HG02943 (cell line): ENCODE results near the gene KREMEN1.
"Not testable (repeated sequence)": the region's sequence is repeated elsewhere in the genome, so short reads cannot be mapped to it uniquely, and the experiment has no call there.

Experiments used
- ATAC-seq: cut with Tn5 transposase; IDR thresholded peaks from one replicate; pipeline ENCODE4 v1.9.1; 2021; ENCODE audit warnings: mild to moderate bottlenecking, low read depth, moderate library complexity; ENCODE audit not compliant: unreplicated experiment

Gene KREMEN1, protein sequence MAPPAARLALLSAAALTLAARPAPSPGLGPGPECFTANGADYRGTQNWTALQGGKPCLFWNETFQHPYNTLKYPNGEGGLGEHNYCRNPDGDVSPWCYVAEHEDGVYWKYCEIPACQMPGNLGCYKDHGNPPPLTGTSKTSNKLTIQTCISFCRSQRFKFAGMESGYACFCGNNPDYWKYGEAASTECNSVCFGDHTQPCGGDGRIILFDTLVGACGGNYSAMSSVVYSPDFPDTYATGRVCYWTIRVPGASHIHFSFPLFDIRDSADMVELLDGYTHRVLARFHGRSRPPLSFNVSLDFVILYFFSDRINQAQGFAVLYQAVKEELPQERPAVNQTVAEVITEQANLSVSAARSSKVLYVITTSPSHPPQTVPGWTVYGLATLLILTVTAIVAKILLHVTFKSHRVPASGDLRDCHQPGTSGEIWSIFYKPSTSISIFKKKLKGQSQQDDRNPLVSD

DNA sequence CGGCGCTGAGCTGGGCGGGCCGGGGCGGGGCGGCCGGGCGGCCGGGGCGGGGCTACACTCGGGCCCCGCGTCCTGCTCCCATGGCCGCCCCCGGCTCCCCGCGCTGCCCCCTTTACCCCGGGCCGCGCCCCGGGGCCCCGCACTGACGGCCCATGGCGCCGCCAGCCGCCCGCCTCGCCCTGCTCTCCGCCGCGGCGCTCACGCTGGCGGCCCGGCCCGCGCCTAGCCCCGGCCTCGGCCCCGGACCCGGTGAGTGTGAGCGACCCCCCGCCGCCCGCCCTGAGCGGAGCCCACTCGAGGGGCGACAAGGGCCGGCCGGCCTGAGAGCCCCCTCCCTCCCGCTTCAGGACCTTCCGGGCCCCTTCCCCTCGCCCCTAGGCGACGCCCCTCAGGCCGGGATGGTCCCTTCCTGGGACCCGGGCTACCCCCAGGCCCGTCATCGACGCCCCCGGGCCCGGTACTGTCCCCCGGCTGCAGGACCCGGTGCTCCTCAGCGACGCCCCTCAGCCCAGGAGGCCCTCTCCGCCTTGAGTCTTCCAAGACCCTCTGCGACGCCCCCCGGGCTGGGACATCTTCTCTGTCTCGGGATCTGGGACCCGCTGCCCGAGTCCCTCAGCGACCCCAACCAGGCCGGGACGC is at the start of gene KREMEN1:
TSS of gene KREMEN1 (plus strand) at position 57 of the 639 bp plus-strand sequence. CDS start at position 153, 96 bp downstream.
- no peak for ATAC-seq

DNA sequence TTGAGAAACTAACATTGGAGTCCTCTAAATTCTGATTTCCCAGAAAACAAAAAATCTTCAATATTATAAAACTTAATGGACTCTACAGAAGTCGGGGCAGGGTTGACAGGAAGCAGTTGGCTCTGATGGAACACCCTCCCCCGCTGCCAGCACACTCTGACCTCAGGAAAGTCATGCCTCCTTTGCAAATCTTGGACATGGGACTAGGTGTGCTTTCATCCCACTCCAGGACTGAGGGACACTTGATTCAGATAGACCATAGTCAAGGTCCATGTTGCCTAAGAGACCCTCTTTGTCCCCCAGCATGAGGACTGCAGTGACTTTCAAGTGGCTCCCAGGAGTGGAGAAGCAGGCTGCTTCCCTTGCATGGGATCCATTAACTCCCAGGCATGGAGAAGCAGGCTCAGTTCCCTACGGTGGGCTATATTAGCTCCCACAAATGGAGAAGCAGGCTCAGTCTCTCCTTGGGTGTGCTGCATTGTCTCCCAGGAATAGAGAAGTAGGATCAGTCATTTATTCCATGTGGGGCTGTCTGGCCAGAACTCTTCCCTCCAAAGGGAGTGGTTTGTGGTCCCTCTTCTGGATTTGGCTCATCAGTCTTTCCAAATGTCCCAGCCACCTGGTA is 49.6 kb upstream of the KREMEN1 start:
- no peak for ATAC-seq

DNA sequence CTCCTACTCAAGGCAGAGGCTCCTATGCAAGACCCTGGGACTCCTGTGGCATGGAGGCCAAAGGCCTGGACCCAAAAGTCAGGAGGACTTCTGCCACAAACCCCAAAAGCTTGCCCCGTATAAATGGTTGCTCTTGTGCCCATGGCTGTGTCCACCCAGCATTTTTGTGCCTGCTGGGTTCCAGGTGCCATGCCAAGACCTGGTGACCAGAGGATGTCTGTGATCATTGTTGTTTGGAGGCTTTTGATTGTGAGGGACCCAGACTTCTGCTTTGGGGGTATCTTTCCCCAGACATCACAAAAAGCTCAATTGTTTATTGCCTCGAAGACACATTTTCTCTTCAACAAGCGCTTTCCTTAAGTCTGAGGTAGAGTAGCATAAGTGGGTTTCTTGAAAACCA is 46.3 kb upstream of the KREMEN1 start:
- ATAC-seq: no peak

DNA sequence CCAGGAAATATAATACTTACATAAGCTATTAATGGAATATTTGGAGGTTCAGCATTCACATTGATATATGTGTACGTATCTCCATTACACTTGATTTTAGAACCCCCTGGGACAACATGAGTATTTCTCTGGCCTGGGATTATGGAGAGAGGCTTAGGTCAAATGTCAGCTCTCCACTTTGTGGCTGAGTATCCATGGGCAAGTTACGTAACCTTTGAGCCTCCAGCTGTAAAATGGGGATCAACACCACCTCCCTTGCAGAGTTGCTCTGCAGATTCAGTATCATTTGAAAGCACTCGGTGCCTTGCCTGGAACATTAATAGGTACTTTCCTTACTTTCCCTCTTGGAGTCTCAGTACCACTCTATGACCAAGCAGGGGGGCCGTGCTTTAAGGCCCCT is 44.4 kb upstream of the KREMEN1 start:
- ATAC-seq: no peak

DNA sequence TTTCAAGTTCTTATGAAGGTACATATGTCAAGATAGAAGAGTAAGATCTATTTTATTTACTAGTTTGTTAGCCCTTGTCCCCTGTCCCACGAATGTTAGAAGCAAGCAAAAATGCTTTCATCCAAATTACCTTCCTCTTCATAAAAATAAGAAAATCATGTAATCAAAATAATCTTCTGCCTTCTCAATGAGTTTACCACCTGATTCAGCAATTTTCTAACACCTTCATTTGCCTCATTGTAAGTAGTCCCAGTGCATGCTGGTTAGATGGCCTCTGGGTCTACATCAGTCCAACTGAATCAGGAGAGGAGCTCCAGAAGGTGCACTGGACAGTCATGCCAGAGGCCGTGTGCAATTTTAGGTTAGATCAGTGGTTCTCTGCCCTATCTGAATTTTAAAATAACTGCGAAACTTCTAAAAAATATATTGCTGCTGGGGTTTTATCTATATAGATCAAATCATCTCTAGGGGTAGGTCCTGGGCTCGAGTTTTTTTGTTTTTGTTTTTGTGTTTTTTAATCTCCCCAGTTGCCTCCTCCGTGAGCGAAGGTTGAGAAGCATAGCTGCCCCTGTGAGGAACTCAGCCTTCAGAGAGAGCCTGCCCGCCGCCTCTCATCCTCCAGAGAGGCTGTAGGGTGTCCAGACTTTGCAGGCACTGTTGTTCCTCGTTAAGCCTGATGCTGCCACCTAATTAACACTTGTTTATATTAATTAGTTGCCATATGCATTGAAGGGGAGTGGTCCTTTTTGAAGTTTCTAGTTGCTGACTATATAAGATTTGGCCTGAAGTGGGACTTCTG is 43.4 kb upstream of the KREMEN1 start:
- no peak for ATAC-seq

DNA sequence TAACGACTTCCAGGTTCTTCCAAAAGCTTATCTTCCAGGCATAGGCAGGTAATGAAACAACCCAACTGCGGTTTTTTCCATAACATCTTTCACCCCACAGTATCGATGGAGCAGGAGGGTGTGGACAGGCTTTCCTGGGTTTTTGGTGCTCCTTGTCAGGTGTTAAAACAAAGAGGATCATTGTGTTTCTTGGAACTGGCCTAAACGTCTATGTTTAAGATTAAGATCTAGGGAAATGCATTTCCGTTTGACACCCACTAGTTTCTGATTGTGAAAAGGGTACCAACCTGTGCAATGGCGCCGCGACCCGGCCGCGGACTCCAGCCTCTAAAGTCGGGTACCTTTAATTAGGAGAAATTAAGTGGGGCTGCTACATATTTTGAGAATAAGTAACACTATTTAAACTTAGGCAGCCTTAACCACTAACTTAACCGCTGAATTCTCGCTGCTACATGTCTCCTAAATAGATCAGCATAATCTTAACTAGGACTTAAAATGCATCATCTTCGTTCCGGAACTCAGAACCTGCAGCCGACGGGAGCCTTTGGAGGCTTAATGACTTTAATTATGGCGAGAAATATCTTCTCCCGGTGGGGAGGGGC is 42.7 kb upstream of the KREMEN1 start:
- no peak for ATAC-seq

DNA sequence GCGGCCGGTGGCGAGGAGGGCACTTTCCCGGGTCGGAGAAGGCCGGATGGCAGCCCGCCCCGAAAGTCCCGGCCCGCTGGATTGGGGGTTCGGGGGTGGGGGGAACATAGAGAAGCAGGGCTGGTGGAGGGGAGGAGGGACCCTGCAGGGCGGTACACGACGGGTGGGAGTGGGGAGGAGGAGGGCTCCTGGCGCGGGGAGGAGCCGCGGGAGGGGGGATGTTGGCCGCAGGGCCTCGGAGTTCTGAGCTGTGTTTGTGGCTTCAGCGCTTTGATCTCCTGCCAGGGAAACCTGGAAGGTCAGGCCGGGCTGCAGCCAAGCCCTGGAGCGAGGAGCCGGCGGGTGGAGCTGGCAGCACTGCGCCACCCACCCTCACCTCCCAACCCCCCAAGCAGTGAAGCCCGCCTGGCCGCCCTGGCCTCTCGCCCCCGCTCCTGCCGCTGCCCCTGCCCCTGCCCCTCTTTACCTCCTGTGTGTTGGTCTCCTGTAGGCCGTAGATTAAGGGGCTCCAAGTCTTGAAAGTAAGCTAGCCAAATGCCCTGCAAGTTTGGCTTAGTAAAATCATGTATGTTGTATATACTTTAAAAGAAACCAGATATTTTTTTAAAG is 42.1 kb upstream of the KREMEN1 start:
- no peak for ATAC-seq

DNA sequence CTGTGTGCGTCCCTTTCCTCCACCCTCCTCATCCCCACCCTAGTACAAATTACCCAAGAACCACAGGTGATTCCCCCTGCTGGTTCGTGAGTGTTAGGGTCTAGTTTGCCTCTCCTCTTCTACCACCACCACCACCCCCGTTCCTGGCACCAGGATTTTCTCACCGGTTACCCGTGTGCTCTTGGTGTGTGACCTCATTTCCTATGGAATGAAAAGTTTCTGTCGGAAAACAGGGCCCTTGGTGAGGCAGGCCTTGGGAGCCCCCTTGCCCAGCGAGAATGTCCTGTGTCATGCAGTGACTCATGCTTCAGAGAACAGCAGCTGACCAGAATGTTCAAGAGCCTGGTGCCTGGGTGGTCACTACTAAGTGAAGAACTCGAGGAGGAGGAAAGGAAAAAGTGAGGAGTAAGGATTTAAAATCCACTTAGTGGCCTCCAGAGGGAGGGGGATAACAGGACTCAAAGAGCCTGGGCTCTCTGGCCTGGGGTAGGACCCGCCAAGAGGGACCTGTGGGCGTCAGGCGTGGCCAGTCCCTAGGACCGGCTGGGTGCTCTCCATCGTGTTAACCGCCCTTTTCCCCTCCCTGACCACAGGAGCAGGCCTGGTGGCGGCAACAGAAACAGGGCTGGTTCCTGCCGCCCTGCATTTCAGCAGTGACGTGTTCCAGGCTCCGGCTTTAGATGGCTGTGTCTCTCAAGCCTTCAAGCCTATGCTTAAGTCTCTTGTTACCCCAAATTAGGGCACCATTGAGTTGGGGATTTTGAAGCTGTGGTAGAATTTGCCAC is 41.4 kb upstream of the KREMEN1 start:
- no peak for ATAC-seq

DNA sequence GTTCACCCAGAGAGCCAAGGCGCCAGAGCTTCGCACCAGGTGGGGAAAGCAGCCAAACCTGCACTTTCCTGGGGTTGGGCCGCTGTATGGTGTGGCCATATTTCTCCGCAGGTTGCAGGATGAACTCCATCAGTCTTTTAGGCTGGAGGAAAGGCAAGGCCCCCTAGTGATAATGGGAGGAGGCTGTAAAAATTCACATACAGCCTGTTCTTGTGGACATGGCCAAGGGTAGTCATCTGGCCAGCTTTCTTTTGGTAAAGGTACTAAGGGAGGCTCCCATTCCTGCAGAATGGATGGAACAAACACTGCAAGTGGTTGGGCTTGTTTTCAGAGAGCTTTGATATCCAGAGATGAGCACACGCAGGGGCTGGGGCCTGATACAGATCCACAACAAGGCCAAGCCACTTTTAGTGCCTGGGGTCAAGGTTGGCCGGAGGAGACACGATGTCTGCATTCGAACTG is 40.8 kb upstream of the KREMEN1 start:
- no peak for ATAC-seq

DNA sequence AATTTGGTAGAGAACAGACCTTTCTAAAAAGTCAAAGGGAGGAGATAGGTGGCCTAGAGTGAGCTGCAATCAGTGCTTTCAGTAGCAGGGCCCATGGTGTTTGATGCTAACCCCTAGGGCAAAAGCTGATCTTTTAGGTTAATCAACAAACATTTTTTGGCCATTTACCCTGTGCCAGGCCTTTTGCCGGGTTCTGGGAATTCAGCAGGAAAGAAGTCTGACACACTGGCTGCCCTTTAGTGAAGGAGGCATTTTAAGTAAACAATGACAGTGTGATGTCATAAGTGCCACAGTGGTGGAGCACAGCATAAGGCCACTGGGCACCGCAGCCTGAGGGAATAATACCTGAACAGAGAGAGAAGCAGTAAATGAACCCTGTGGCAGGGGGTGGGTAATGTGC is 40.3 kb upstream of the KREMEN1 start:
- ATAC-seq: no peak

DNA sequence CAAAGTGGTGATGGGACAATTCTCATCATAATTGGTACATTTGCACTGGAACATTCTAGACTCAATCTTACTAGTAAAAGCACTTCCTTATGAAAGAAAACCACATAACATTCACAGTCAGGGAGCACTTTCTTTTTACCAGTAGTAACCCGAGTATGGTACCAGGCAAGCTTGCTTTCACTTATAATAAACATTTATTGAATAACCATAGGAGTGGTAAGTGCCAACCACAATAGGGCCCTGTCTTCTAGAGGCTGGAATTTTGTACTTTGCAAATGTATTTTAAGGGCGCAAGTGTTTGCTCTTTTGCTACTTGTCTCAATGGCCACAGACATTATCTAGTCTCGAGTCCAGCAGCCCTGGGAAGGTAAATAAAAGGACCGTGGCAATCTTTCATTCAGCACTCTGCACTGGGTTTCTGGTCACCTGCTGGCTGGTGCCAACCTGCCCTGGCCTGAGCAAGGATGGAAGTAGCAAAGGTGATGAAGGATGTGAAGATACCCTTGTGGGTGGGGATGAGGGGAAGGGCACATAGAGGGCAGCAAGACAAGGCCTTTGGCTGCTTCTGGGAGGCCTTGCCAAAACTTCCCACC is 35.4 kb upstream of the KREMEN1 start:
- ATAC-seq: no peak

DNA sequence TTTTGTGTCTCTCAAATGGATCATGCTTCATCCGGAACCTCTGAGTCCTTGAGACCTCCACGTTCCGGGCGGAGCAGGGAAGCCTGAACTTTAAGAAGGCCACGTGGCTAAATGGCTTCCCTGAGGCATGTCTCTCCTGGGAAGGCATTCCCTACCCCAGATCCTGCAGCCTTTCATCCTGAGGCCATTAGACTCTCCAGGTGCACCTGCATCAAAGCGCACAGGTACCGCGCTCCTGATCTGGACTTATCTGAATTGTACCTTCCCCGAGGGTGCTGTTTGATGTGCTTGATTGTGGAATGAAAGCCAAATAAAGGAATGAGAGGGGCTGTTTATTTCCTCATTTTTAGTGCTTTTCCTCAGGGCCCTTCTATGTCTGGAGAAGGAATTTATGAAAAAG is 33.7 kb upstream of the KREMEN1 start:
- ATAC-seq: no peak

DNA sequence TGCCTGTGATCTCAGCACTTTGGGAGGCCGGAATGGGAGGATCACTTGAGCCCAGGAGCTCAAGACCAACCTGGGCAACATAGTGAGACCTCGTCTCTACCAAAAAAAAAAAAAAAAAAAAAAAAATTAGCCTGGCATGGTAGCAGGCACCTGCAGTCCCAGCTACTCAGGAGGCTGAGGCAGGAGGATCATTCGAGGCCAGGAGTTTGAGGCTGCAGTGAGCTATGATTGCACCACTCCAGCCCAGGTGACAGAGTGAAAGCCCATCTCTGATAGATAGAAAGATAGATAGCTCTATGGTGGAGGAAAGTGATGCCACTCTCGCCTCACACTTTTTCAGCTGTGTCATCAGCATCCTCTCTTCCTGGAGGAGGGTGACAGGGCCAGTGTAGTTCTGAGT is 33.2 kb upstream of the KREMEN1 start:
- ATAC-seq: not testable (repeated sequence)

DNA sequence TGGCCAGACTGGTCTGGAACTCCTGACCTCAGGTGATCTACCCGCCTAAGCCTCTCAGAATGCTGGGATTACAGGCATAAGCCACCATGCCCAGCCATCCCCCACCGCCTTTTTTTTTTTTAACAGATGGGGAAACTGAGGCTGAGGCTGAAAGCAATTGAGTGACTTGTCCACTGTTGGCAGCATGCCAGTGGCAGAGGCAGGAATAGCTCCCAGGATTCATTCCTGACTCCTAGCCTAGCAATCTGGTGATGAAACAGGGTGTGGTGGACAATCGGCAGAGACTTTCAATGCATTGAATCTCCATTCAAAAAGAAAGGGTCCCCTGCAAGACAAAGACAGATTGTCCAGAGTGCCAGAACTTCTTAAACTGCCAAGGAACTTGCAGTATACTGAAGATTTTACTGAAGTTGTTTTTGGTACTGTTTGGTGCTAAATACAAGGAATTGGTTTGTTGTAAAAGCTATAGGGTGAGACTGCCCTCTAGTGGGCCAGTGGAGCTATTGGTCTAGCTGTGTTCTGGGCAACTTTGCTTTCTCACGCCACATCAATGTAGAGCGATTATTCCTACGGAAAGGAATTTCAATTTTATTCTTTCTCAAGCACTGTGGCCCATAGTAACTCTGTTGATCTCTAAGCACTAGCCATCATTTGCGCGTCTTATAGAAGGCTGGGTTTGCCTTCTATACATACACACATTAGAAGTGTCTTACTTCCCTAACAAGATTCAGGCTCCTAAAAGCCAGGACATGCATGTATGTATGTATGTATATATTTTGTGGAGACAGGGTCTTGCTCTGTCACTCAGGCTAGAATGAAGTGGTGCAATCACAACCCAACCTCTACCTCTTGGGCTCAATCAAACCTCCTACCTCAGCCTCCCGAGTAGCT is 32.2 kb upstream of the KREMEN1 start:
- ATAC-seq: no peak

DNA sequence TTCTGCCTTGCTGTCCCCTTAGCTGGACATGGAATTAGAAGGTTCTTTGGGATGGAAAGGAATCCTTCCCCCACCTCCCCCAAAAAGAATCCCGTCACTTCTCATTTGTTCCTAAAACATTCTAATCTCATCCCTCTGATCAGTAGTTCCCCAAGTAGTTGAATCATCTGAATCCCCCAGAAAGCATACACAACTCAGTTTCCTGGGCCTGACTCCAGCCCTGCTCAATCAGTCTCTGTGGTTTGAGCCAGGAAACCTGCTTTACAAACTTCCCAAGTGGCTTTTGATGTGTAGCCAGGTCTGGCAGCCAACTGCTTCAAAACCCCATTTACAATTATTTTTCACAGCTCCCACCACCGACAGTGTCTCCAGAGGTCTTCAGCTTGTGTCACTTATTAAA is 31.4 kb upstream of the KREMEN1 start:
- ATAC-seq: no peak

DNA sequence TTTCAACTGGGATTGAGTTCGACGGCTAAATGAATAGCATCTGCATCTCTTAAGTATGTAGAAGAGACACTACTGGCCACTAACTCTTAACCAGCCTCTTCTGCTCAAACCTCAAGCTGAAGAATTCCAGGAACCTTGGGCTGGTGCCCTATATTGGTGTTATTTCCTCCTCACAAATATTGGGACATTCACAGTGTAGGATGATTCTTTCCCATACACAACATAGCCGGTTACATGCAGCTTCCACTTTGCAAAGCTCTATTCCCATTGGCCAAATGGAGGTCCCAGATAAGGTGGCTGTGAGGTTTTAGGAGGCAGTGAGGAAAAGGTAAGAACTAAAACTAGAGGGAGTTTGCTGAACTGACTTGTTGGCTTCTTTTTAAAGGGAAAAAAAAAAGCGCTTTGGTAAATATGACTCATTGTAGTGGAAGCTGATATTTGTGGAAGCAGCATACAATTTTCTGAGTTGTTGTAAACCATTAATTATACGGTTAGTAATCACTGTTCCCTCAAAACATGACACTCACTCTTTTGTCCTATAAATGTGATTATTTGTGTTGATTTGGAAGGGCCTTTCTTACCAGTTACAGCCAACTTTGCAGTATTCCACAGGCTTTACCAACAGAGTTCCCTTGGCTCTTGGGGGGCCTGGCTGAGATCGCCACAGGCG is 28.8 kb upstream of the KREMEN1 start:
- ATAC-seq: no peak

DNA sequence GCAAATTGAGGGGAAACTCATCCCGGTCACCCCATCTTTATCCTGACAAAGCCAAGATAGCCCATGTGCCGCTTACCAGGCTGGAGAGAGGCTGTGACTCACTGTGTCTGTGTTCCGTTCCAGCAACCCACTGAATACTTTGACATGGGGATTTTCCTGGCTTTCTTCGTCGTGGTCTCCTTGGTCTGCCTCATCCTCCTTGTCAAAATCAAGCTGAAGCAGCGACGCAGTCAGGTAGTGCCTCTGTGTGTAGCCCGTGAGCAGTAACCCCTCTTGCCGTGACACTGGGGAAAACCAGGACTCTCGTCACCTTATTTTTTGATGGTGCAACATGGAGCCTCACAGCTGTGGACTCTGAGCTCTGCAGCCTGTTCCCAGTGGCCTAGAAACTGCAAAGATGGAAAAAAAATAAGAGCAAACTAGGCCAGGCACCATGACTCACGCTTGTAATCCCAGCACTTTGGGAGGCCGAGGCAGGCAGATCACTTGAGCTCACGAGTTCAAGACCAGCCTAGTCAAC is 28.1 kb upstream of the KREMEN1 start:
- ATAC-seq: no peak
